C4-2B (cell line): Measurements from ENCODE around the gene RGS16.

ENCODE experiments used
- CTCF ChIP-seq: fragments of 450-650 bp; conservative IDR thresholded peaks from 2 replicates; pipeline ENCODE4 v1.5.1; 2017; ENCODE audit warnings: mild to moderate bottlenecking
- ZFX ChIP-seq: fragments of 450-650 bp; IDR thresholded peaks from 2 replicates; pipeline ENCODE4 v1.6.1; 2017

- TF ChIP-seq CTCF (no peak), ZFX (no peak)
These were observed 23.4 kb upstream of the RGS16 start for GRCh38 chr1:182627622-182628021.
